Neural cell (in vitro differentiated cells): ENCODE results near the gene GSDME. TPM values are rescaled to one million over a fixed set of nuclear protein-coding genes. Genes with fewer than 3 reads are reported as not detected.

ENCODE experiments used
- H2AFZ ChIP-seq: fragments of 200-600, 300-800 bp; sonication (generic), shearing (Covaris generic); 2 replicates; pipeline ENCODE4 v1.6.0; 2014; ENCODE audit warnings: low read depth, mild to moderate bottlenecking, antibody characterized with exemption, low read length, moderate library complexity
- H3F3A ChIP-seq: fragments of 200-600 bp; shearing (Covaris generic); 2 replicates; pipeline ENCODE4 v1.6.1; 2016; ENCODE audit warnings: mild to moderate bottlenecking, moderate library complexity, mixed read lengths, antibody characterized with exemption, low read length; ENCODE audit not compliant: insufficient read depth, poor library complexity, severe bottlenecking
- H3K27ac ChIP-seq: fragments of 200-600, 300-800 bp; sonication (generic), shearing (Covaris generic); 2 replicates; pipeline ENCODE4 v1.5.1; 2014; ENCODE audit warnings: mild to moderate bottlenecking, low read length, moderate library complexity
- H3K27me3 ChIP-seq: fragments of 300-800, 200-600 bp; sonication (generic), shearing (Covaris generic); 2 replicates; pipeline ENCODE4 v1.6.0; 2014; ENCODE audit warnings: mild to moderate bottlenecking, low read depth, low read length, moderate library complexity; ENCODE audit not compliant: insufficient read depth
- H3K36me3 ChIP-seq: fragments of 300-800, 200-600 bp; sonication (generic), shearing (Covaris generic); 2 replicates; pipeline ENCODE4 v1.5.1; 2014; ENCODE audit warnings: mild to moderate bottlenecking, antibody characterized with exemption, low read length, moderate library complexity; ENCODE audit not compliant: insufficient read depth
- H3K4me2 ChIP-seq: fragments of 300-800, 200-600 bp; sonication (generic), shearing (Covaris generic); 2 replicates; pipeline ENCODE4 v1.6.0; 2014; ENCODE audit warnings: mild to moderate bottlenecking, low read length
- H3K4me3 ChIP-seq: fragments of 300-800, 200-600 bp; sonication (generic), shearing (Covaris generic); 2 replicates; pipeline ENCODE4 v1.5.1; 2014; ENCODE audit warnings: mild to moderate bottlenecking, low read length, moderate library complexity
- H3K79me2 ChIP-seq: fragments of 200-600 bp; shearing (Covaris generic); replicated peaks from 2 replicates; pipeline ENCODE4 v1.6.0; 2014; ENCODE audit warnings: mild to moderate bottlenecking, low read length, moderate library complexity; ENCODE audit not compliant: insufficient read depth
- H3K9ac ChIP-seq: fragments of 300-800, 200-600 bp; sonication (generic), shearing (Covaris generic); 2 replicates; pipeline ENCODE4 v1.6.1; 2016; ENCODE audit warnings: mild to moderate bottlenecking, low read length, mixed read lengths
- H3K9me2 ChIP-seq: fragments of 200-600 bp; shearing (Covaris generic); 2 replicates; pipeline ENCODE4 v1.6.1; 2016; ENCODE audit warnings: mild to moderate bottlenecking, low read length, mixed read lengths; ENCODE audit not compliant: insufficient read depth
- H3K9me3 ChIP-seq: fragments of 200-600, 300-800 bp; sonication (generic), shearing (Covaris generic); 2 replicates; pipeline ENCODE4 v1.6.1; 2016; ENCODE audit warnings: mild to moderate bottlenecking, mixed run types, low read length, moderate library complexity, mixed read lengths
- H4K20me1 ChIP-seq: fragments of 200-600 bp; shearing (Covaris generic); 2 replicates; pipeline ENCODE4 v1.6.1; 2016; ENCODE audit warnings: mild to moderate bottlenecking, mixed run types; ENCODE audit not compliant: insufficient read depth
- EP300 ChIP-seq: fragments of 450-650 bp; conservative IDR thresholded peaks from 2 replicates; pipeline ENCODE4 v1.6.1; 2014; ENCODE audit warnings: antibody characterized with exemption, mild to moderate bottlenecking, moderate library complexity; ENCODE audit not compliant: poor library complexity, severe bottlenecking
- EZH2 ChIP-seq: fragments of 200-600, 300-800 bp; shearing (Covaris generic), sonication (generic); IDR thresholded peaks from 2 replicates; pipeline ENCODE4 v1.6.1; 2014; ENCODE audit warnings: antibody characterized with exemption, low read length, borderline replicate concordance, mild to moderate bottlenecking; ENCODE audit not compliant: insufficient read depth, poor library complexity, severe bottlenecking
- MXI1 ChIP-seq: fragments of 450-650 bp; conservative IDR thresholded peaks from 2 replicates; pipeline ENCODE4 v1.6.1; 2014; ENCODE audit warnings: antibody characterized with exemption, mild to moderate bottlenecking; ENCODE audit not compliant: poor library complexity, severe bottlenecking
- POLR2AphosphoS5 ChIP-seq: IDR thresholded peaks from 2 replicates; pipeline ENCODE4 v1.6.1; 2012
- RAD21 ChIP-seq: fragments of 450-650 bp; conservative IDR thresholded peaks from 2 replicates; pipeline ENCODE4 v1.6.1; 2014; ENCODE audit warnings: antibody characterized with exemption, mild to moderate bottlenecking, moderate library complexity
- SMC3 ChIP-seq: fragments of 450-650 bp; conservative IDR thresholded peaks from 2 replicates; pipeline ENCODE4 v1.6.1; 2014; ENCODE audit warnings: antibody characterized with exemption, mild to moderate bottlenecking, moderate library complexity; ENCODE audit not compliant: poor library complexity
- TAF1 ChIP-seq: IDR thresholded peaks from 2 replicates; pipeline ENCODE4 v1.6.1; 2012; ENCODE audit warnings: low read depth
- polyA plus RNA-seq: library from polyadenylated mRNA; depleted of rRNA; stranded (reverse); fragments of >200 nt; gene quantifications from 2 replicates; pipeline ENCODE4 v1.2.3, GENCODE V29; 2014
- TF ChIP-seq, protein P1 (sequence below): IDR thresholded peaks from 2 replicates; pipeline ENCODE4 v1.6.1; 2012; ENCODE audit warnings: borderline replicate concordance
- TF ChIP-seq, protein P2 (sequence below): fragments of 450-650 bp; IDR thresholded peaks from 2 replicates; pipeline ENCODE4 v1.5.1; 2014; ENCODE audit warnings: antibody characterized with exemption, mild to moderate bottlenecking, moderate library complexity; ENCODE audit not compliant: poor library complexity, severe bottlenecking

GSDME gene
- polyA plus RNA-seq, 1 donor from 2014 or later: 42.9 TPM

DNA sequence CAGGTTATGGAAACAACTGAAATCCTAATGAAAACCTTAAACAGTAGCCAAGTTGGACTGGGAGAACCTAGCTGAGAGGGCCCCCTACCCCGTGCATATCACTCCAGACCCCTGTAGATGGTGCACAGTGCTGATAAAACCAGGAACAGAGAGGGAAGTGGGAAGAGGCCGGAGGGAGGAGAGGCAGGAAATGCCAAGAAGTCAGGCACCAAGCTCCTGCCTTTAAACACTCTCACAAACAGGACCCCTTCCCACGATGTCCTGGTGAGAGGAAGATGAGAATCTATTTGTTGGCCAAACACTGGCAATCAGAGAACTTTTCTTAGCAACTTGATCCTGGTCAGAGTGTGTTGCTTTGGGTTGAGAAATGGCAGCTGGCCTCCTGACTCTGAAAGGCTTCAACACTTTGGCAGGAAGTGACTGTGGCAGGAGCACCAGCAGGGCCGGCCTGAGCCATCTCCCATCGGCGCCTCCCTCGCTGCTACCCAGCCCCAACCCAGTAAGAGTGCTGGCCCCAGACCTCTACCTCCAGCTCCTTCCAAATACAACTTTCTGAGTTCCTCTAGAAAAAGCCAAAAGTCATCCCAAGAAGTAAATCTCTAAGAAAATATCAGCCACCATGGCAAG, 39.5 kb downstream of the GSDME start:
- Histone ChIP-seq H3K27me3 (no peaks in the 10 kb centered on the region), H3K9me3 (no peaks in the 10 kb centered on the region), H2AFZ (no peak overlapping the region), H3K36me3 (no peaks in the 10 kb centered on the region), H3K79me2 (no peaks in the 10 kb centered on the region), H3K4me3 (no peak overlapping the region), H3K4me2 (no peak overlapping the region), H3K9ac (no peak overlapping the region), H3K9me2 (no peaks in the 10 kb centered on the region), H3F3A (no peaks in the 10 kb centered on the region), H4K20me1 (no peaks in the 10 kb centered on the region), H3K27ac (no peak overlapping the region)
- no peak for TF ChIP-seq TAF1
- no peak for TF ChIP-seq EP300
- TF ChIP-seq MXI1: no peak
- TF ChIP-seq POLR2AphosphoS5: no peak
- TF ChIP-seq, protein P1, sequence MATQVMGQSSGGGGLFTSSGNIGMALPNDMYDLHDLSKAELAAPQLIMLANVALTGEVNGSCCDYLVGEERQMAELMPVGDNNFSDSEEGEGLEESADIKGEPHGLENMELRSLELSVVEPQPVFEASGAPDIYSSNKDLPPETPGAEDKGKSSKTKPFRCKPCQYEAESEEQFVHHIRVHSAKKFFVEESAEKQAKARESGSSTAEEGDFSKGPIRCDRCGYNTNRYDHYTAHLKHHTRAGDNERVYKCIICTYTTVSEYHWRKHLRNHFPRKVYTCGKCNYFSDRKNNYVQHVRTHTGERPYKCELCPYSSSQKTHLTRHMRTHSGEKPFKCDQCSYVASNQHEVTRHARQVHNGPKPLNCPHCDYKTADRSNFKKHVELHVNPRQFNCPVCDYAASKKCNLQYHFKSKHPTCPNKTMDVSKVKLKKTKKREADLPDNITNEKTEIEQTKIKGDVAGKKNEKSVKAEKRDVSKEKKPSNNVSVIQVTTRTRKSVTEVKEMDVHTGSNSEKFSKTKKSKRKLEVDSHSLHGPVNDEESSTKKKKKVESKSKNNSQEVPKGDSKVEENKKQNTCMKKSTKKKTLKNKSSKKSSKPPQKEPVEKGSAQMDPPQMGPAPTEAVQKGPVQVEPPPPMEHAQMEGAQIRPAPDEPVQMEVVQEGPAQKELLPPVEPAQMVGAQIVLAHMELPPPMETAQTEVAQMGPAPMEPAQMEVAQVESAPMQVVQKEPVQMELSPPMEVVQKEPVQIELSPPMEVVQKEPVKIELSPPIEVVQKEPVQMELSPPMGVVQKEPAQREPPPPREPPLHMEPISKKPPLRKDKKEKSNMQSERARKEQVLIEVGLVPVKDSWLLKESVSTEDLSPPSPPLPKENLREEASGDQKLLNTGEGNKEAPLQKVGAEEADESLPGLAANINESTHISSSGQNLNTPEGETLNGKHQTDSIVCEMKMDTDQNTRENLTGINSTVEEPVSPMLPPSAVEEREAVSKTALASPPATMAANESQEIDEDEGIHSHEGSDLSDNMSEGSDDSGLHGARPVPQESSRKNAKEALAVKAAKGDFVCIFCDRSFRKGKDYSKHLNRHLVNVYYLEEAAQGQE: no peak
- TF ChIP-seq, protein P2, sequence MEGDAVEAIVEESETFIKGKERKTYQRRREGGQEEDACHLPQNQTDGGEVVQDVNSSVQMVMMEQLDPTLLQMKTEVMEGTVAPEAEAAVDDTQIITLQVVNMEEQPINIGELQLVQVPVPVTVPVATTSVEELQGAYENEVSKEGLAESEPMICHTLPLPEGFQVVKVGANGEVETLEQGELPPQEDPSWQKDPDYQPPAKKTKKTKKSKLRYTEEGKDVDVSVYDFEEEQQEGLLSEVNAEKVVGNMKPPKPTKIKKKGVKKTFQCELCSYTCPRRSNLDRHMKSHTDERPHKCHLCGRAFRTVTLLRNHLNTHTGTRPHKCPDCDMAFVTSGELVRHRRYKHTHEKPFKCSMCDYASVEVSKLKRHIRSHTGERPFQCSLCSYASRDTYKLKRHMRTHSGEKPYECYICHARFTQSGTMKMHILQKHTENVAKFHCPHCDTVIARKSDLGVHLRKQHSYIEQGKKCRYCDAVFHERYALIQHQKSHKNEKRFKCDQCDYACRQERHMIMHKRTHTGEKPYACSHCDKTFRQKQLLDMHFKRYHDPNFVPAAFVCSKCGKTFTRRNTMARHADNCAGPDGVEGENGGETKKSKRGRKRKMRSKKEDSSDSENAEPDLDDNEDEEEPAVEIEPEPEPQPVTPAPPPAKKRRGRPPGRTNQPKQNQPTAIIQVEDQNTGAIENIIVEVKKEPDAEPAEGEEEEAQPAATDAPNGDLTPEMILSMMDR: no peak
- TF ChIP-seq RAD21: no peak
- no peak for TF ChIP-seq SMC3

DNA sequence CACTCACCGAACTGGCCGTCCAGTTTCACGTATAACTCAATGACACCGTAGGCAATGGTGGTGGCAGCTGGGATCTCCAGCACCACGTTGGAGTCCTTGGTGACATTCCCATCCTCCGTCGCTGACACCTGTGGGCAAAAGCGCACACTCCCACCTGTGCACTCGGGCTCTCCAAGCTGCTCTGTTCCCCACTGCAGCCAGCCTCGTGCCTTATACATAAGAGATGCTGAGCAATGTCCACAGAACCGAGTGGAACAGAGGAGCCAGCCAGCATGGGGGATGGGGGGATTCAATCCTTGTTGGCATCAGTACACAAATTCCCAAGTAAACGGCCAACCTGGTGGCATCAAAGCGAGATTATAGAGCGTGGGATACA, 40.0 kb downstream of the GSDME start:
- H3K79me2 ChIP-seq: no peaks in the 10 kb centered on the region

More for the DNA sequence above, 40.0 kb downstream of the GSDME start:
- Histone ChIP-seq H3K9ac (no peak overlapping the region), H2AFZ (no peak overlapping the region), H3K4me2 (no peak overlapping the region), H3K4me3 (no peak overlapping the region), H3K27ac (no peak overlapping the region), H3K9me2 (no peaks in the 10 kb centered on the region), H3K27me3 (no peaks in the 10 kb centered on the region), H4K20me1 (no peaks in the 10 kb centered on the region), H3F3A (no peaks in the 10 kb centered on the region), H3K36me3 (no peaks in the 10 kb centered on the region), H3K9me3 (no peaks in the 10 kb centered on the region)
- TF ChIP-seq, protein P2: no peak
- TF ChIP-seq POLR2AphosphoS5: no peak
- no peak for TF ChIP-seq EP300
- TF ChIP-seq, protein P1: no peak
- TF ChIP-seq TAF1: no peak
- no peak for TF ChIP-seq SMC3
- TF ChIP-seq RAD21: no peak
- TF ChIP-seq EZH2: no peak
- no peak for TF ChIP-seq MXI1
